GM18508 (cell line): ENCODE measurements around the gene ABLIM3.
A peak's percentile ranks its signal among the peaks of the same experiment; 100 is the strongest.

ENCODE experiments used
- ATAC-seq: cut with Tn5 transposase; IDR thresholded peaks from one replicate; pipeline ENCODE4 v1.9.1; 2021; ENCODE audit warnings: moderate number of reproducible peaks; ENCODE audit not compliant: insufficient read depth, unreplicated experiment

The ABLIM3 gene

DNA sequence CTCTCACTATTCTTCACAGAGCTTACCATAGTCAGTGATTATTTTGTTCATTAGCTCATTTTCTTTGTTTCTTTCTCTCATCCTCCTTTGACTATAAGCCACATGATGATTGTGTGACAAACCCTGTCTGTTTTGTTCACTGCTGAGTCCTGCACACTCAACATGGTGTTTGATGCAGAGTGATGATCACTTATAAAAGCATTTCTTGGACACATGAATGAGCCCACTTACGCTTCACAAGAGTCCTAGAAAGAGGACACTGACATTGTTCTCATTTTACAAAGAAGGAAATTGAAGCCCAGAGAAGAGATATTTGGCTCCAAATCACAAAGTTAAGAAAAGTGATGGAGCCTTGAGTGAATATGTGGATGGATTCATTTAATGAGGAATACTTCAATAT lies 13.4 kb downstream of the ABLIM3 start:
- no peak for ATAC-seq

DNA sequence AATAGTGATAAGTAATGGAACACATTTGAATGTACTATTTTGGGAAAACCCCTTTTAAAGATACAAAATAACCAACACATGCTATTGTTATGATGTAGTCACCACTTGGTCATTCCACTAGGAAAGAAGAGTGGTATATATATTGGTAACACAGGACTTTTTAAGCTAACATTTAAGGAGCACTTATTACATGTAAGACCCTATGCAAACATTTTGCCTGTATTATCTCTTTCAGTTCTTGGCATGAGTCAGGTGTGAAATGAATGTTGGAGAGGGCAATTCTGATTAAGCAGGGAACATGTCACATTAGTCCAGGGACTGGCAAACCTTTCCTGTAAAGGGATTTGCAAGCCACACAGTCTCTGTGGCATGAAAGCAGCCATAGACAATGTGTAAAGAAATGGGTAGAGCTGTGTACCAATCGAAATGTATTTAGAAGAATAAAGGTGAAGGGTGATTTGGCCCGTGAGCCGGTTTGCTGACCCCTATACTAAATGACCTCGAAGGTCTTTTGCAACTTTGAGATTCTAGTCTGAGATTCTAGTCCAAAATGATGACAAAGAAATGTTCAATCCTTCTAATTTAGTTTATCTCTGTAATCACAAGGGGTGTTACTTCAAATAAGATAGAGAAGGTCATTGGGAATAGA lies 15.3 kb downstream of the ABLIM3 start:
- no peak for ATAC-seq

DNA sequence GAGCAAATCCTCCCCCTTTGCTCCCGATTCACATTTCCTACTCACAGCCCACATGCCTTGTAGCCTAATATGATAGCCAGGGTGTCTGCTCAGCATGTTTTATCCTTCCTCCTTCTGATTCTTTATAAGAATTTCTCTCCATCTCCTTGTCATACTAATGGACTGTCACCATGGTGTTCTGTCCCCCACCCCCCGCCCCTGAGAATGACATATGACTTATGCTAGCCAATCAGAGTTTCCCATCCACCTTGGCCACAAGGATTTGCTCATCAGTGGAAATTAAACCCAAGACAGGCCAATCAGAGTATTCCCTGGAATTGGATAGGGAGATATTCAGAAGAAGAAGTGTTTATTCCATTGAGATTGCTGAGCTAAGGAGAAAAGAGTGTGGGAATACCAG lies 16.0 kb downstream of the ABLIM3 start:
- no peak for ATAC-seq

DNA sequence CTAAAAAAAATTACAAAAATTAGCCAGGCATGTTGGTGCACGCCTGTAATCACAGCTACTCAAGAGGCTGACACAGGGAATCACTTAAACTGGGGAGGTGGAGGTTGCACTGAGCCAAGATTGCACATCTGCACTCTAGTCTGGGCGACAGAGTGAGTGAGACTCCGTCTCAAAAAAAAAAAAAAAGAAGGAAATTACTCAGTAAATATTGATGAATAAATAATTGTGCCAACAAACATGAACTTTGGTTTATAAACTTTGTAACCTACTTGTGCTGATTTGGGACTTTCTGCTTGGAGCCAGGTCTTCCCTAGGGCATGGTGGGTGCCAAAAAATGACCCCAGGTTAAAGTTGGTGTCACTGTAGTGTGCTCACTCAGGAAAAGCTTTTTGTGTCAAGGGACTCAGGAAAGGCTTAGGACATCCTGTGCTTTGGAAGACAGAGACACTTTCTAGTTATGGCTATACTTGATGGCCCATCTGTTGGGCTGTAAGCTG lies 19.0 kb downstream of the ABLIM3 start:
- no peak for ATAC-seq

DNA sequence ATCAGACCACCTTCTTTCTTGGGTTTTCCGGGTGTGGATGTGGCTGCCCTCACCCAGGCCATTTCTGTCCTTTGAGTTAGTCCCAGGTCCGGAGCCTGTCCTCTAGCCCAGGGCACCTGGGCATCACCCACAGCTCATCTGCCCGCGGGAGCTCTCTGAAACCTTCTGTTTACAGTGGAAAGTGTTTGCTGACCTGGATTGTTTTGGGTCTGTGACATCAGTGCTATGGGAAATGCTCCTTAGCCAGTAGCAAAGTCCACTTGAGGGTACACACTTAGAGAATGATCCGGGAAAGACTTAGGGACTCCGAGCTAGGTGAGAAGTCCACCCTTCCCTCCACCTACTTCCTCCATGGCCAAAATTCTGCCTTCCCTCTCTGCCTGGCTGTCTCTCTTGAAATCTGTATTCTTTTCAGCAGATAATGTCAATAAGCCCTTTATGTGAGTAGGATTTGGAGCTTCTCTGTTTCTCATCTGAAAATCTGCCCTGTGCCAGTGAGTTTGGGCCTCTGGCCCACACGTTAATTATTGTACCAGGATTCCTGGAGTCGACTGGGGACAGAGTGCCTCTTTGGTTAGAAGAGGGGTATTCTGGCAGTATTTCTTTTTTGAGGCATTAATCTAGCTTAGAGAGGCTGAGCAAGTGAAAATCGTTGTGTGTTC lies 19.9 kb downstream of the ABLIM3 start:
- no peak for ATAC-seq

DNA sequence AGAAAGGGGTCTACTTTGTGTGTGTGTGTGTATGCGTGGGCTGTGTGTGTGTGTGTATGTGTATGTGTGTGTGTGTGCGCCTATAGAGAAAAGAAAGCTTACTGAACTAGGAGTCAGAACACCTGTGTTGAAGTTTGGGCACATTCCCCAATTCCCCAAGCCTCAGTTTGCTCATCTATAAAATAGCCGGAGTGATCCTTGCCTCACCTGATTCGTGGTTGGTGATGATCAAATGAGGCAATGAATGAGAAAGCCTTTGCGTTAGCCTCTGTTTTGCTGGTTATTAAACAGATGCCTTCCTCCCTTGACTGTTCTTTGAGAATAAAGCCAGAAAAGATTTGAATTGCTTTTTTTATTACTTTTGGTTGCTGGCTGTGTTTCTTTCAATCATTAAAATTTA lies 20.6 kb downstream of the ABLIM3 start:
- ATAC-seq = no peak

DNA sequence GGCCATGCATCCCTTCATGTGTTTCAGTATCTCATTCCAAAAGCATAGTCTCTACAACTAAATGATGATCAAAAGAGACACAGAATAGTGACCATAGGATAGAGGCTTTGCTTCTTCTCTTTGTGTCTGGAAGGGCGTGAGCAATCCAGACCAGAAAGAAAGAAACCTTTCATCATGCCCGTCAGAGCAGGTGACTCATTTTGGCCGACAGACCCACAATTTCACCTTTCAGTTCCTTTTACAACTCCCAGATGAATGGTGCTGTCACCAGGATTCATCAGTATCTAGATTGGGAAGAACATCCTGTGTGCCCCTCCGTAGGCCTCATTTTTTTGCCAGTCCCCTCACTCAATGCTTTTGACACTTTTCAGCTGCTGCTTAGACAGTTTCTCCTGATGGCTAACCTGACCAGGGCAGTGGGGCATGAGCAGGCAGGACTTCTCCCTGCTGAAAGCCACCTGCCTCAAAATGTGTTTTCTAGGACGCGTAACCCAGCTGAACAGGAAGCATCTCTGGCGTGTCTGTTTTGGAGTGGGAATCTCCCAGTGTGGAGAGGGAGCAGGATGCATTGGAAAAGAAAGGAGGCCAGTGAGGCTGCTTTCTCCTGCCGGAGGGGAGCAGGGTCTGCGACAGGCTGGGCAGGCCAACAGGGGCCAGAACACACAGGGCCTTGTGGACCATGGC lies 21.2 kb downstream of the ABLIM3 start:
- ATAC-seq = peak; percentile 75

DNA sequence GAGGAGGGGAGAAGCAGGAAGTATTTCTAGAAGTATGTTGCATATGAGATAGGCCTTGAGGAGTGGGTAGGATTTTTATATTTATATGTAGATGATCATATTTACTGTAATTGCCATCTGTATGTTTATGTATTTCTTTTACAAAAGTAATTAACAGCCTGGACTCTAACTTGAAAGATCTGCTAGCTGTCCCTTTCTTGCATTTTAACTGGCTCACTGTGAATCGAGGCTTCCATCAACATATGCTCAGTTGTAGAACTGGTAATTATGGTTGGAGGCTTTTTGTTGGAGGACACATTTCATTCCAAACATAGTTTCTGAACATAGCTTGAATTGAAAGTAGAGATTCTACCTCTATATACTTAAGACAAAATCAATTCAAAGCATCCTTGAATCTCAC lies 23.4 kb downstream of the ABLIM3 start:
- ATAC-seq = no peak

DNA sequence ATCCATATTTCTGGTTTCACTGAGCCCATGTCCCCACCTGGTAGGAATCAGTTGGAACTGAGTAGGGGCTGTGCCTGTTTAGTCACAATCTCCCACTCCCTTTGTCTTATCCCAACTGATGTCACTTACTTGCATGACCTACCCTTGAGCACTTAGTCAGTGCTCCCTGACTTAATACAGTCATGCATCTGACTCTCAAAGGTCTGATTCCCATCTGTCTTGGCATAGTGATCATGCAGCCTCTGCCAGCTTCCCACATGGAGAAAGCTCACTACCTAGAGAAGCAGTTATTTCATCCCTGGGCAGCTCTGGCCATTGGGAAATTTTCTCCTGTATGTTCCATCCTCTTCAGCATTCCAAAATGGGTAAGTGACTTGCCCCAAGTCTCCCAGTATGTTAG lies 24.8 kb downstream of the ABLIM3 start:
- no peak for ATAC-seq

DNA sequence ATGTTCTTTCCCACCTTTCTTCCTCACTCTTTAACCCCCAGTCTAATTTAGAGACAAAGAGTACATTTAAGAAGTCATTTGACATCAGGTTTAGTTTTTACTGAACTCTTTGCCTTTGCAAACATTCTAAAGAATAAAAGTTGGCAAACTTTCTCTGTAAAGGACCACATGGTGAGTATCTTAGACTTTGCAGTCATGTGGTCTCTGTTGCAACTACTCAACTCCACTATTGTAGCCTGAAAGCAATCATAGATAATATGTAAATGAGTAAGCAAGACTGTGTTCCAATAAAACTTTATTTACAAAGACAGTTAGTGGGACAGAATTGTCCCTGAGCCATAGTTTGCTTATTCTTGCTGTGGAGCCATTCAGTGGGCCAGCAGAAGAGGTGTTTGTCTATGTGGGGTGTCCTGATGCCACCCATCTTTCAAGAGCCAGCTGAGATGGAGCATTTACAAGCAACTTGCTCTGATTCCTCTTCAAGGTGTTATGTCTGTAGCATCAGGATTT lies 25.4 kb downstream of the ABLIM3 start:
- no peak for ATAC-seq

DNA sequence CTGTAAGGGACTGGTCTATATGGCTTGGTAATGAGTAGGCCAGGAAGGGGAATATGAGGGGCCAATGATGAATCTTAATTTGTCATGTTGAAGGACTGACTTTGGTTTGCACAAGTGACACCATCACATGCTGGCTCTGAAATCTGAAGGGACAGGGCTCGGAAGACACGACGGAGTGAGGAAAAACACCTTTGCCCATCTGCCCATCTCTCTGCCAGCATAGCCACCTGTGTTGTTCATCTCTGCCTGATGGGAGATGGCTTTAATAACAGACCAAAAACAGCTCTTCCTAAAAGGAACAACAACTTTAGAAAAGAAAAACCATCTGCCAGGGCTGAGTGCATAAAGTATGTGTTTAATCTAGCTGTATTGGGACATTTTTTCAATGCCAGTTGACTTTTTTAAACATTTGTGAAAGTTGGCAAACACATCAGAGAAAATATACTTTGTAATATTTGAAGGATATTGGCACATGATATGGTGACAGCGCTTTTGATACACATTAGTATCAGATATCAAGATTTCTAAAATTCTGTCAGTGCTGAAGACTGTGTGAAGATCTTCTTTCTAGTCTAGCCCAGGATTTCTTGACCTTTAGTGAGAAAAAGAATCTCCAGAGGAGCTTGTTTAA lies 27.1 kb downstream of the ABLIM3 start:
- no peak for ATAC-seq

DNA sequence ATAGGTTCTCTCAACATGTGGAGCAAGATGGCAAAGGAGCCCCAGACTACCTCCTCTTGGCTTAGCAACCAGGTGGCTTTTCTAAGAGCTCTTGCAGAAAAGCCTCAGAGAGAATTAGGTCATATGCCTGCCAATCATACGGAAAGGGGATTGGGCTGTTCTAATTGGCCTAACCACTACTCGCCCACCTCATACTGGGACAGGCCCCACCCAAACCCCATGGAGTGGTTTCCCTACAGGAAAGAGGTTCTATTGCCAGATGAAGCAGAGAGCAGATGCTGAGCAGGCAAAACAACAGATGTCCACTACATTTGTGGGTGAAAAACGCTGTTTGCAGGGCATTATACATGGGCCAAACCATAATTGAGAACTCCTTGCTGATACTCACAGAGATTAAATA lies 29.0 kb downstream of the ABLIM3 start:
- no peak for ATAC-seq

DNA sequence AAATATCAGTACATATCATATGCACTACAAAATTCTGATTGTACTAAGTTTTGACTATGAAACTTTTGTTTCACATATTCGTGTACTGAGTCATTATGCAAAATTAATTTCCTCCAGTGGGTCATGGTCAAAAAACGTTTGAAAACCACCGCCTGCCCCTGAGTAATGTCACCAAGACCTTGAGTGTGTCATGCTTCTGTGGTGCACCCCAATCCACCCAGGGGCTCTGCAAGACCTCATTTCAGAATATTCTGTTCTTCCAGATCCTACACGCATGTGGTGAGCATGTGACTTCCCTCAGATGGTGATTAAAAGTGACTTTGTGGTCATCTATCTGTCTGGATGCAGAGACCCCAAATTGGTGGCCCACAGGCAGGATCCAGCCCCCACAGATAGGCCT lies 31.0 kb downstream of the ABLIM3 start:
- peak; percentile 74 for ATAC-seq

DNA sequence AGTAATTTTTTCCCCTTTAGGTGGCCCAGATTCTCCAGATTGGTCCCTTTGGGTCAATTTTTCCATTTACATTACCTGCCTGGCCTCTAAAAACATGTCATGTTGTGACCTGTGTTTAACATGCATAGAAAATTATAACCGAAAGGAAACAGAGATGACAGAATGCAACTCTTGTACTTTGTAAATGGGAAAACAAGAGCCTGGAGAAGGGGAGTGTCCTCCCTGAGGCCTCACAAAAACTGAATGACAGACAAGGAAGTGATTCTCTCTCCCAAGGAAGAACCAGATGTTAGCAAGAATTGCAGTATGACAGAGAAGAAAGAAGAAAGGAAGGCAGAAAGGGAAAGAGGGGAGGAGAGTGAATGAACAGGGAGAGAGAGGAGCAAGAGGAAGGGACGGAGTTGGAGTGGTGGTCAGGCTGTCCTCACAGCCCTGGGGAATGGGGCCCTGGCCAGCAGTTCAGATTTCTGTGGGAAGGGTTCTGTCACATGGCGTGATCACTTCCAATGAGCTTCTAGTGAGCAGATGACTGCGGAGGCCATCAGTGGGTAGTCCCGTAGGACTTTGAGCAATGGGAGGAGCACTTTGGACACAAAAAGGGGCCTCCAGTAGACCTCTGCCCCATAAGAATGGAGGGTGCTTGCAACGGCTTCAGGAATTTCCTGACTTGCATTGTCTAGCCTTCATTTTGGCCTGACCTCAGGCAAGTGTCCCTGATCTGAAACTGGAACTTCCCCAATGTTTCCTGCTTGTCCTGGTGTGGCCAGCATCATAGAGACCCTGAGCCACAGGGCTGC lies 31.6 kb downstream of the ABLIM3 start:
- no peak for ATAC-seq

DNA sequence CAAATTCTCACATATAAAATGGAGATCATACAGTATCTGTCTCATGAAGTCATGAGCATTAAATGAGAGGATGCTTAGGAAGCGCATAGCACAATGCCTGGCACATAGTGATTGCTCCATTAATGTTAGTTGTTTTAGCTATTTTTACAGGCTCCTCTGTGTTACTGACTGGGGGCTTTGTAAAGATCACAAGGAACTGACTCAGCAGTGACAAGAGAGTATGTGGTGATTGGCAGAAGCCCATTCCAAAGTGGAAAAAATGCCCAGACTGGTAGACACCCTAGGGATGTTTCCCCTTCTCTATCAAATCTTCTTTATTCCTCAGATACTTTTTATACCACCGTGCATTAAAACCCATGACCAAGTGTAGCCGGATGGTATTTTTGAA lies 33.5 kb downstream of the ABLIM3 start:
- ATAC-seq = no peak

DNA sequence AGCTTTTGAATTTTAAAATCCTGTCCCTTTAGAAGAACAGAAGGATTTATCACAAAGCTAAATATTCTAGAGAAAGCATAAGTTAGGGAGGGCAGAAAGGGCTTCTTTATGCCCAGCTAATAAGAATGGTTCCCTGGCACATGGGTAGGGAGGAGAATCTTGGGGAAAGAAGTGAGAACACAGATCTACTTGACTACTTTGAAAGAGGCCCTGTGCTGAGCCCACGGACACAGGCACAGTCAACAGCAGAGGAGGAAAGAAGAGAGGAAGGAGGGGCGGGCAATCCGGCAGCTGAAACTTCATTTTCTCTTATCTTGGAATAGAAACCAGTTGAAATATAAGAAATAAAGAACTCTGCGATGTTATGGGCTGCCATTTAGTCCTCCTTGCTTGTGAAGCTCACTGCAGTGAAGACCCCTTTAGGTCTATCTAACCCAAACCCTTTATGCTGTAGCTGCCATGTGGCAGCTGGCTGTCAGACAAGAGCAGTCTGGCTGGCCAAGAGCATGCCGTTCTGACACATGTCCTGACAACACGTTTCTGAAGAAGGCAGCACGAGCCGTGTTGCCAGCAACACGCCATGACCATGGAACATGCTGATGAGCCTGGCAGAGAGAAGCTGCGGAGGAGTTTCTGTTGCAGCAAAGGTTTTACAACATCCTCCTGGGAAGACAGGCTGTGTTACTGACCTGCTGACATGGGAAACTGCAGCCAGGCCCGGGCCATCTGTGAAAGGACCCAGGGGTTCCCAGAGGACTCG lies 34.2 kb downstream of the ABLIM3 start:
- ATAC-seq = no peak

DNA sequence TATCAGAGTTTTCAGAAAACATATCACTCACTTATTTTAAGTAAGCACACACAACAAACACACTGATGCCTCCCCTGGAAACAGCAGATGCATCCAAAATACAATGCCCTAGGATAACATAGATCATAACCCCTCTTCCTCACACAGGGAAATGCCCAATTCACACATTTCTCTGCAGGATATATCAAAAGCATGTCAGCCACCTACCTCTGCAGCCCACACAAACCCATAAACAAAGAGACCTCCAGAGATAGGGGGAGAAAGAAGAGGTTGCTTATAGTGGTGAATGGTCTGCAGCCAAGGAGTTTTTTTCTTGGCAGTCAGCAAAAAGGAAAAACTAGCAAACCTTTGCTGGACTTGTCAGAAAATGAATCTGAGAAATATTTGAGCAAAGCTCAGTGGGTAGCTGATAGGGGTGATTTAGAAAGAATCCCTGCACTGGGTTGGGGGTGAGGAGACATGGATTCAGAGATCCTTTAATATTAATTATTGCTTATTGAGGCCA lies 36.1 kb downstream of the ABLIM3 start:
- ATAC-seq = no peak

DNA sequence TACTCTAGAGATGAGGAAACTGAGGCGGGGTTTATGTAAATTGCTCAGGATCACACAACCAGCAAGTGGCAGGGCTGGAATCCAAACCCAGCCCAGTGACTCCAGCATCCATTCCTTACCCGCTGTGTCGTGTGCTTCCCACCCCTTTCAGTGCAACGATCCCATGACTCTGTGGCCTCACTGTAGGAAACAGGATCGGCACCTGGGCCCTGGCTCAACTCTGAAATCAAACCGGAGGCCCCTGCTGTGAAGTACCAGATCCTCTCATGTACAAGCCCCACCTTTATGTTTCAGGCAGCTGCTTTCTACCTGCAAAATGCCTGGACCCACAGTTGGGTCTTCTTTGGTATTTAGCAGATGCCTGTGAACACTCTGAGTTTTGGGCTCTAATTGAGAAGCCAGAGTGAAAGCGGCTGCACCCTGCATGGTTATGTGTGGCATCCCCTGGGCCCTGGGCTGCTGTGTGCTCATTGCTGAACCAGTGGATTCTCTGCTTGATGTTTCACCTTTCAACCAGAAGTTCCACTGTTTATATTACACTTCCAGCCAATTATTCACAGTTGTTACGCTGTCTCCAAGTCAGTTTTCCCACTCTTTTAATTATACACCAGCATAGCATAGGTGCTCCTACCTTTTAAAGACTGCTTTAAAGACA lies 36.7 kb downstream of the ABLIM3 start:
- ATAC-seq = no peak

DNA sequence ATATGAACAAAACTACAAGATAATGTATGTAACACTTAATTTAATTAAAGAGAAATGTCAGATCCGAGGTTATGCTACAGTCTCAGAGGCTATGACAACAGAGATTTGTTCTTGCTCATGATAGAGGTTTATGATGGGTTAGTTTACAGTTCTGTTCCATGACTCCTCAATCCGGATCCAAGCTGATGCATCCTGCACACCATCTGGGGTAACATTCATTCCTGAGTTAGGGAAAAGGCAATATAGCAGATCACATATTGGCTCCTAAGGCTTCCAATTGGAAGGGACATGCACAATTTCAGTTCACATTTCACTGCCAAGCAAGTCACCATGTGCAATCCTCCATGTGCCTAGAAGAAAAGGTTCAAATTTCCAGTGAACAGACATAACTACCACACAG lies 40.4 kb downstream of the ABLIM3 start:
- no peak for ATAC-seq
